H9 (cell line): ENCODE data around the gene SPATA2. TPM values are rescaled to one million over a fixed set of nuclear protein-coding genes. Genes with fewer than 3 reads are reported as not detected.

ENCODE experiments used
- DNase-seq: peaks from one replicate; pipeline ENCODE4 v3.0.0-alpha.2; 2017
- H2AFZ ChIP-seq: one replicate; pipeline ENCODE4 v1.6.1; 2013; ENCODE audit warnings: mild to moderate bottlenecking, low read length, control low read depth, moderate library complexity
- H2AK5ac ChIP-seq: 2 replicates; pipeline ENCODE4 v1.6.1; 2013; ENCODE audit warnings: low read length, control low read depth, mixed read lengths; ENCODE audit not compliant: insufficient read length
- H2BK120ac ChIP-seq: one replicate; pipeline ENCODE4 v1.6.1; 2013; ENCODE audit warnings: low read depth, mild to moderate bottlenecking, low read length, control low read depth, inconsistent platforms; ENCODE audit not compliant: poor library complexity, severe bottlenecking
- H2BK12ac ChIP-seq: 2 replicates; pipeline ENCODE4 v1.6.1; 2013; ENCODE audit warnings: low read length, control low read depth, mixed read lengths, low read depth; ENCODE audit not compliant: insufficient read length
- H2BK15ac ChIP-seq: 2 replicates; pipeline ENCODE4 v1.6.1; 2013; ENCODE audit warnings: low read depth, low read length, control low read depth
- H2BK20ac ChIP-seq: one replicate; pipeline ENCODE4 v1.6.1; 2013; ENCODE audit warnings: low read depth, mild to moderate bottlenecking, low read length, control low read depth, inconsistent platforms; ENCODE audit not compliant: poor library complexity, severe bottlenecking
- H2BK5ac ChIP-seq: 2 replicates; pipeline ENCODE4 v1.6.1; 2013; ENCODE audit warnings: low read length, control low read depth, mixed read lengths; ENCODE audit not compliant: insufficient read length
- H3K14ac ChIP-seq: 2 replicates; pipeline ENCODE4 v1.6.1; 2013; ENCODE audit warnings: low read length, control low read depth; ENCODE audit not compliant: insufficient read depth
- H3K18ac ChIP-seq: 2 replicates; pipeline ENCODE4 v1.6.1; 2013; ENCODE audit warnings: low read depth, mild to moderate bottlenecking, mixed read lengths, low read length, control low read depth; ENCODE audit not compliant: insufficient read length
- H3K23ac ChIP-seq: 2 replicates; pipeline ENCODE4 v1.6.1; 2013; ENCODE audit warnings: low read length, control low read depth, mixed read lengths, low read depth; ENCODE audit not compliant: insufficient read length
- H3K23me2 ChIP-seq: 2 replicates; pipeline ENCODE4 v1.6.1; 2013; ENCODE audit warnings: low read depth, mild to moderate bottlenecking, mixed read lengths, low read length, control low read depth; ENCODE audit not compliant: insufficient read length, poor library complexity, severe bottlenecking
- H3K27ac ChIP-seq: 2 replicates; pipeline ENCODE4 v1.5.1; 2013; ENCODE audit warnings: low read length, control low read depth, mixed read lengths, low read depth; ENCODE audit not compliant: insufficient read length
- H3K27me3 ChIP-seq: 2 replicates; pipeline ENCODE4 v1.6.1; 2013; ENCODE audit warnings: low read length, control low read depth, inconsistent platforms; ENCODE audit not compliant: insufficient read depth
- H3K4ac ChIP-seq: 2 replicates; pipeline ENCODE4 v1.6.1; 2013; ENCODE audit warnings: low read depth, mild to moderate bottlenecking, control low read depth, inconsistent platforms, low read length, moderate library complexity
- H3K4me1 ChIP-seq: 2 replicates; pipeline ENCODE4 v1.6.1; 2013; ENCODE audit warnings: low read length, control low read depth, inconsistent platforms; ENCODE audit not compliant: insufficient read depth
- H3K4me2 ChIP-seq: 2 replicates; pipeline ENCODE4 v1.6.1; 2013; ENCODE audit warnings: low read length, control low read depth, mixed read lengths; ENCODE audit not compliant: insufficient read length, insufficient read depth
- H3K56ac ChIP-seq: 2 replicates; pipeline ENCODE4 v1.6.1; 2013; ENCODE audit warnings: low read depth, mild to moderate bottlenecking, mixed read lengths, low read length, control low read depth; ENCODE audit not compliant: insufficient read length
- H3K79me1 ChIP-seq: 2 replicates; pipeline ENCODE4 v1.6.1; 2013; ENCODE audit warnings: low read depth, mild to moderate bottlenecking, moderate library complexity, low read length, control low read depth, inconsistent platforms; ENCODE audit not compliant: insufficient read depth, poor library complexity, severe bottlenecking
- H3K79me2 ChIP-seq: 2 replicates; pipeline ENCODE4 v1.6.1; 2013; ENCODE audit warnings: low read length, control low read depth, inconsistent platforms; ENCODE audit not compliant: insufficient read depth
- H3K9ac ChIP-seq: 2 replicates; pipeline ENCODE4 v1.6.1; 2013; ENCODE audit warnings: low read length, control low read depth, mixed read lengths; ENCODE audit not compliant: insufficient read length; ENCODE audit errors: extremely low read depth
- H3K9me3 ChIP-seq: one replicate; pipeline ENCODE4 v1.6.1; 2013; ENCODE audit warnings: low read depth, low read length, inconsistent platforms; ENCODE audit not compliant: control insufficient read depth
- H3T11ph ChIP-seq: one replicate; pipeline ENCODE4 v1.6.1; 2013; ENCODE audit warnings: mild to moderate bottlenecking, low read length, control low read depth, inconsistent platforms
- H4K20me1 ChIP-seq: one replicate; pipeline ENCODE4 v1.6.1; 2013; ENCODE audit not compliant: control insufficient read depth, insufficient read length, insufficient read depth
- H4K5ac ChIP-seq: 2 replicates; pipeline ENCODE4 v1.6.1; 2013; ENCODE audit warnings: low read depth, mild to moderate bottlenecking, mixed read lengths, low read length, control low read depth; ENCODE audit not compliant: insufficient read length
- H4K8ac ChIP-seq: replicated peaks from 2 replicates; pipeline ENCODE4 v1.6.1; 2013; ENCODE audit warnings: low read length, control low read depth, mixed read lengths, low read depth; ENCODE audit not compliant: insufficient read length
- H4K91ac ChIP-seq: 2 replicates; pipeline ENCODE4 v1.6.1; 2013; ENCODE audit warnings: low read depth, mild to moderate bottlenecking, moderate library complexity, mixed read lengths, low read length, control low read depth; ENCODE audit not compliant: insufficient read length
- H3K27ac Mint-ChIP-seq, 3 experiments: 2 replicates in 2 of 3; 3 replicates in 1 of 3; pipeline ENCODE4 v1.8.0; 2020 to 2021; ENCODE audit warnings: mixed read lengths in 3 of 3, mild to moderate bottlenecking in 1 of 3, moderate library complexity in 1 of 3
- H3K27me3 Mint-ChIP-seq: 2 replicates; pipeline ENCODE4 v1.8.0; 2021; ENCODE audit warnings: low read depth, mild to moderate bottlenecking, moderate library complexity, mixed read lengths
- H3K36me3 Mint-ChIP-seq, 3 experiments: 2 replicates in 2 of 3; 3 replicates in 1 of 3; pipeline ENCODE4 v1.8.0; 2020 to 2021; ENCODE audit warnings: low read depth in 3 of 3, mixed read lengths in 3 of 3; ENCODE audit not compliant: insufficient read depth in 1 of 3
- H3K4me1 Mint-ChIP-seq, 2 experiments: 2 replicates each; pipeline ENCODE4 v1.8.0; 2020; ENCODE audit warnings: mixed read lengths in 2 of 2
- H3K4me3 Mint-ChIP-seq, 2 experiments: 2 replicates in 1 of 2; 3 replicates in 1 of 2; pipeline ENCODE4 v1.8.0; 2020 to 2021; ENCODE audit warnings: mild to moderate bottlenecking in 2 of 2, mixed read lengths in 2 of 2, moderate library complexity in 1 of 2
- H3K9me3 Mint-ChIP-seq, 2 experiments: 2 replicates in 1 of 2; 3 replicates in 1 of 2; pipeline ENCODE4 v1.8.0; 2020; ENCODE audit warnings: mild to moderate bottlenecking in 2 of 2, mixed read lengths in 2 of 2, moderate library complexity in 1 of 2
- CTCF ChIP-seq: fragments of 200-600 bp; sonication (generic); conservative IDR thresholded peaks from 3 replicates; pipeline ENCODE4 v1.8.0; 2021; ENCODE audit warnings: antibody characterized with exemption, mild to moderate bottlenecking
- WGBS: extraction: QIAGEN DNeasy Blood & Tissue Kit; methylation state at CpG from one replicate; pipeline ENCODE4 v1.1.7; 2013; ENCODE audit warnings: missing lambda C conversion rate, low lambda C conversion rate, mixed read lengths; ENCODE audit not compliant: insufficient read length; ENCODE audit errors: extremely low coverage; 5-methylcytosine and 5-hydroxymethylcytosine counted together
- total RNA-seq: library from RNA; stranded (reverse); gene quantifications from 2 replicates; pipeline ENCODE4 v1.2.1, GENCODE V29; 2021

SPATA2 gene
- total RNA-seq, 1 experiment from 2014 or later, result 9.6 TPM

- Histone ChIP-seq H2BK12ac (no peak overlapping the region), H2AK5ac (no peak overlapping the region), H3T11ph (no peak overlapping the region), H3K79me1 (no peaks in the 10 kb centered on the region), H2BK120ac (no peak overlapping the region), H3K18ac (no peak overlapping the region), H4K5ac (no peak overlapping the region), H3K4ac (no peak overlapping the region), H3K23ac (no peak overlapping the region), H2BK15ac (no peak overlapping the region), H3K27me3 (no peaks in the 10 kb centered on the region), H2BK20ac (no peak overlapping the region), H3K14ac (no peak overlapping the region), H3K4me2 (no peak overlapping the region), H4K91ac (no peak overlapping the region), H3K9ac (no peak overlapping the region), H3K23me2 (no peaks in the 10 kb centered on the region), H3K9me3 (no peaks in the 10 kb centered on the region), H3K79me2 (no peaks in the 10 kb centered on the region), H3K56ac (no peak overlapping the region), H2BK5ac (no peak overlapping the region), H2AFZ (no peak overlapping the region), H3K4me1 (no peaks in the 10 kb centered on the region), H3K27ac (no peak overlapping the region), H4K20me1 (no peaks in the 10 kb centered on the region), H4K8ac (no peak overlapping the region)
- Mint-ChIP-seq H3K4me3 (no peak overlapping the region), H3K27me3 (no peaks in the 10 kb centered on the region), H3K36me3 (peaks cover 17 to 34% (median 30%) of the 10 kb centered on the region in 3 experiments), H3K9me3 (no peaks in the 10 kb centered on the region), H3K4me1 (peaks cover 3 to 6% of the 10 kb centered on the region in 2 experiments; a peak in 1 of 4 replicates), H3K27ac (no peak overlapping the region)
- TF ChIP-seq CTCF, result no peak
- no peak for DNase-seq
- WGBS, result no CpG with 5 or more reads among the region's 4 CpGs
Observed at GRCh38 chr20:49961413-49961812, 46.1 kb upstream of the SPATA2 start.
